ENCODE data around the gene KLHL34. TPM values are rescaled to one million over a fixed set of nuclear protein-coding genes. Genes with fewer than 3 reads are reported as not detected.

The KLHL34 gene
- total RNA-seq, 1 experiment from 2014 or later = not detected

GRCh38 chrX:21656587-21657317 lies 1.4 kb downstream of the KLHL34 start:
- peaks cover 6% of the 10 kb centered on the region for H3K9me3 Mint-ChIP-seq (ENCODE audit: unreplicated experiment)
- H3K36me3 Mint-ChIP-seq (ENCODE audit: insufficient read depth, unreplicated experiment) = no peaks in the 10 kb centered on the region
- no peak overlapping the region for H3K27ac Mint-ChIP-seq (ENCODE audit: low read depth, unreplicated experiment)
- no peaks in the 10 kb centered on the region for H3K4me1 Mint-ChIP-seq (ENCODE audit: insufficient read depth, unreplicated experiment)
- no peak overlapping the region for H3K4me3 Mint-ChIP-seq (ENCODE audit: unreplicated experiment)
- BruUV-seq (replicated peaks) = no TSS peak
- intact Hi-C loops (cut with micrococcal nuclease) = no loop called here
- ChIA-PET CTCF (no interaction called here), POLR2A (no interaction called here)
- peaks cover 13% of the 10 kb centered on the region for H3K27me3 Mint-ChIP-seq (ENCODE audit: insufficient read depth, unreplicated experiment)
- TF ChIP-seq CTCF (IDR thresholded peaks at IDR 0.05; ENCODE audit: unreplicated experiment) = no peak
- no peak for DNase-seq (ENCODE audit: unreplicated experiment)

GRCh38 chrX:21655901-21656586 lies 2.1 kb downstream of the KLHL34 start:
- no peak for DNase-seq (ENCODE audit: unreplicated experiment)
- H3K9me3 Mint-ChIP-seq (ENCODE audit: unreplicated experiment) = peaks cover 6% of the 10 kb centered on the region
- intact Hi-C loops (cut with micrococcal nuclease) = no loop called here
- H3K4me1 Mint-ChIP-seq (ENCODE audit: insufficient read depth, unreplicated experiment) = no peaks in the 10 kb centered on the region
- H3K36me3 Mint-ChIP-seq (ENCODE audit: insufficient read depth, unreplicated experiment) = no peaks in the 10 kb centered on the region
- ChIA-PET POLR2A (no interaction called here), CTCF (no interaction called here)
- H3K4me3 Mint-ChIP-seq (ENCODE audit: unreplicated experiment) = no peak overlapping the region
- no peak for TF ChIP-seq CTCF (IDR thresholded peaks at IDR 0.05; ENCODE audit: unreplicated experiment)
- H3K27ac Mint-ChIP-seq (ENCODE audit: low read depth, unreplicated experiment) = no peak overlapping the region
- peaks cover 15% of the 10 kb centered on the region for H3K27me3 Mint-ChIP-seq (ENCODE audit: insufficient read depth, unreplicated experiment)
- no TSS peak for BruUV-seq (replicated peaks)

- Mint-ChIP-seq H3K4me3 (ENCODE audit: unreplicated experiment) (no peak overlapping the region), H3K27ac (ENCODE audit: low read depth, unreplicated experiment) (no peak overlapping the region), H3K4me1 (ENCODE audit: insufficient read depth, unreplicated experiment) (no peaks in the 10 kb centered on the region), H3K9me3 (ENCODE audit: unreplicated experiment) (no peaks in the 10 kb centered on the region), H3K27me3 (ENCODE audit: insufficient read depth, unreplicated experiment) (peaks cover 59% of the 10 kb centered on the region), H3K36me3 (ENCODE audit: insufficient read depth, unreplicated experiment) (no peaks in the 10 kb centered on the region)
- BruUV-seq (replicated peaks) = no TSS peak
- DNase-seq (ENCODE audit: unreplicated experiment) = no peak
- no peak for TF ChIP-seq CTCF (IDR thresholded peaks at IDR 0.05; ENCODE audit: unreplicated experiment)
- POLR2A ChIA-PET = no interaction called here
- intact Hi-C loops (cut with micrococcal nuclease) = no loop called here
- CTCF ChIA-PET = no interaction called here
These were observed 12.2 kb downstream of the KLHL34 start for GRCh38 chrX:21645886-21646285.

GRCh38 chrX:21645431-21645830 lies 12.7 kb downstream of the KLHL34 start:
- POLR2A ChIA-PET = no interaction called here
- no peaks in the 10 kb centered on the region for H3K9me3 Mint-ChIP-seq (ENCODE audit: unreplicated experiment)
- peaks cover 63% of the 10 kb centered on the region for H3K27me3 Mint-ChIP-seq (ENCODE audit: insufficient read depth, unreplicated experiment)
- intact Hi-C loops (cut with micrococcal nuclease) = no loop called here
- TF ChIP-seq CTCF (IDR thresholded peaks at IDR 0.05; ENCODE audit: unreplicated experiment) = no peak
- no peak for DNase-seq (ENCODE audit: unreplicated experiment)
- no peaks in the 10 kb centered on the region for H3K4me1 Mint-ChIP-seq (ENCODE audit: insufficient read depth, unreplicated experiment)
- BruUV-seq (replicated peaks) = no TSS peak
- no peaks in the 10 kb centered on the region for H3K36me3 Mint-ChIP-seq (ENCODE audit: insufficient read depth, unreplicated experiment)
- H3K27ac Mint-ChIP-seq (ENCODE audit: low read depth, unreplicated experiment) = no peak overlapping the region
- CTCF ChIA-PET = no interaction called here
- no peak overlapping the region for H3K4me3 Mint-ChIP-seq (ENCODE audit: unreplicated experiment)
